SIG-M5 treated with dmso at 0.1 percent for 504 hours (cell line): Measurements from ENCODE around the gene PPP1R1B.

Source experiments
- DNase-seq: peaks from one replicate; lab custom pipeline; 2025; ENCODE audit not compliant: unreplicated experiment; lab: John Stamatoyannopoulos, UW

PPP1R1B gene

DNA sequence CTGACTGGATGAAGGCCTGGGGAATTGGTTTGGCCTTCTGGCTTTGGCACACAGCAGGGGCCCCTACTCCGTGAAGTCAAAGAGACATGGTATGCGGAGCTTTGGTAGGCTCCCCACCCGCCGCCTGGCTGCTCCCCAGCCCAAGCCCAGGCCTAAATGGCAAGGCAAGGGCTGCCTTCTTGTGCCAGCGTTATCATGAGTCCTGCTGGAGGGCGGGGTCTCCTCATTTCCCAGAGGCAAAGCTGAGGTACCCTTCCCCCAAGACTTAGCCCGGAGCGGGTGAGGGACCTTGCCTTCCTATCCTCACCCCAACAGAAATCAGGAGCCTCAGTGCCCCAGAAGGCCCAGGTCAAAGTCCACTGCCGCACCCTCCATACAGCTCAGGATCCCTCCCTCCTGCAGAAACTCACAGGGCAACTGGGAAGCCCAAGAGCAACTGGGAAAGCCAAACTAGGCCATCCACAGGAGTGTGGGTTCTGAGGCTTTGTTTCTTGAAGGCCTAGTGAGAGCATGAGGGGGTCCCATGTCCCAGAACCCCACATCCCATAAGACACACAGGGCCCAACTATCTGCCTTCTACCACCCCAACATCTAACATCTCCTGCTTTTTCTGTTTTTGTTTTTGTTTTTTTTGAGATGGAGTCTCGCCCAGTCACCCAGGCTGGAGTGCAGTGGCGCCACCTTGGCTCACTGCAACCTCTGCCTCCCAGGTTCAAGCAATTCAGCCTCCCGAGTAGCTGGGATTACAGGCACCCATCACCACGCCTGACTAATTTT, 51.8 kb downstream of the PPP1R1B start:
- no peak for DNase-seq

DNA sequence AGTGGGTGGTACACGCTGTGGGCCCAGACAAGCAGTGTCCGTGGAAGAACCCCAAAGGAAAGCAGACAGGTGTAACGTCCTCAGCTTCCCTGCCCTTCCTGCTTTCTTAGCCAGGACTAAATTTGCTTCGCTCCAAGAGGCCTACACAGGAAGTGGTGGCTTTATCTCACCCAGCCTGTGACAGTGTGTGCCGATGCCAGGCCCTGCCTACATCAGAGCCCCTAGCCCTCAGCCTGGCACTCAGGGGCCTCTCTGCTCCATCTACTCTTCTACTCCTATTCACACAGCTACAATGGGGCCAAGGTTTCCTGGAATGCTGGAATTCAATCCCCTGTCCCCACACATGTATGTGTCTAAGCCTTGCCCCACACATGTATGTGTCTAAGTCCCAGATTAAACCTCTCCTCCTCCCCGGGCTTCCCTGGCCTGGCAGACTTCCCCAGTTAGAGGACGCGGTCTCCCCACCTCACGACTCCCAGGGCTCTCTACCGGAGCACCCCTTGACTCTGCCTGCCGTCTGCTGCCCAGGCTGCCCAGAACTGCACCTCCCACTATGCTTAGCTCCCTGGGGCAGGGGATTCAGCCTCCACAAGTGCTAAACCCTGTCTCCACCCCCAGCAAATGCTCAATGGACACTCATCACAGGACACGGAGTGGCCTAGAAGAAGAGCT, 52.9 kb downstream of the PPP1R1B start:
- no peak for DNase-seq

DNA sequence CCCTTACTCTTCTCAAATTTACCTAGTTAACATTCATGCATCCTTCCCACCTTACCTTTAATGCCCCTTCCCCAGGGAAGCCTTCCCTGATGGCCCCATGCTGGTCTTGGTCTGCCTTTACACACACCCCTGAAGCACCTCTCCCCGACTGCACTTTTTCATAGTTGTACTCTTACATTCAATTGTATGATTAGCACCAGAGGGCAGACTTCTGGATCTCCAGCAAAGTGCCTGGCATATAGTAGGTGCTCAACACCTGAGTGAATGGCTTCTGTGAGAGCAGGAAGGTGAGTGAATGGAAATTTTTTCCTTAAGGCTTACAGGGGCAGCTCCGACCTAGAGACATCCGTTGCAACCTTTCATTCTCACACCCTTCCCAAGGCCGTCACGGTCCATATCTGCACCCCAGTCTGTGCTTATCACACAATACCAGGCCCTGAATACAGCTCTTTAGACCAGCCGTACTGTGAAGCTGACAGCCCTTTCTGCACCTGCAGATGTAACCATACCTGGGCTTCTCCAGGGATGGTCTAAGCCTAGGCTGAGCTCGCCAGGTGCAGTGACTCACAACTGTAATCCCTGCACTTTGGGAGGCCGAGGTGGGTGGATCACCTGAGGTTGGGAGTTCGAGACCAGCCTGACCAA, 56.7 kb downstream of the PPP1R1B start:
- DNase-seq, result no peak

DNA sequence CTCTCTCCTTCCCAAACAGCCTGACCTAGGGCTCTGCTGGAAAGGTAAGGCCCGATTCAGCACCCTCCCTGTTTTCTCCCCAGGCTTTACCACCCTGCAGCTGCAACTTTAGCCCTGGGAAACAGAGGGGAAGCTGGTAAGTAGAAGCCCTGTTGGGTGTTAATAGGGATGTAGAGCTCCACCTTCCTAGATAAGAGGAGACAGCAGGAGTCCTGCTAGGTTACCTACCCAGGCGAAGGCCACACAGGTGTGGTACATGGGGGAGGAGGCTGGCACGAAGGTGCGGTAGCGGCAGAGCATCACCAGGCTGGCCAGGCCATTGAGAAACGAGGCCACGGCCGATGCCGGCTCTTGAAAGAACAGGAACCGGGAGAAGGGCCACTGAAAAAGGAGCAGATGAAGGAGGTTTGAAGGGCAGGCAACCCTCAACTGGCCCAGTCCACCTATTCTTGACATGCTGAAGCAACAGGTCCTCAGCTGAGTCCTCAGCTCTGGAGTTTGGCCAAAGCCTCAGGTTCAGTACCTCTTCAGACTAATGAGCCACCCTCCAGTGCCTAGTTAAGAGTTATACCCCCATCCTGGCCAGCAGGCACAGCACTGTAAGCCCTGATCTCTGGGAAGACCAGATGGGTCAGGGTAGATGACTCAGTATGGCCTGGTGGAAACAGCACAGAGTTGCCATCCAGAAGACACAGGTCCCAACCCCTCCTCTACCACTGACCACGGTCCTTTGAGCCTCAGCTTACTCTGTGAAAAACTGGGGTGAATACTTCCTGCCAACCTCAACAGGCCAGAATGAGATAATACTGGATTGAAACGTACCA, 57.8 kb downstream of the PPP1R1B start:
- no peak for DNase-seq
